Liver (tissue), 9 donors: ENCODE results near the gene CACNA1H. TPM values are rescaled to one million over a fixed set of nuclear protein-coding genes. Genes with fewer than 3 reads are reported as not detected.

ENCODE experiments used
- DNase-seq: peaks from one replicate; pipeline ENCODE4 v3.0.0-alpha.2; 2017; ENCODE audit warnings: low spot score
- H3K27ac ChIP-seq, 2 donors: one replicate each; pipeline ENCODE4 v1.7.0; 2013; ENCODE audit warnings: inconsistent platforms in 2 of 2, low read length in 2 of 2, control low read depth in 1 of 2, low read depth in 1 of 2, mild to moderate bottlenecking in 1 of 2
- H3K27me3 ChIP-seq, 4 donors: one replicate each; pipeline versions ENCODE4 v1.6.1 to v1.7.0; 2013; ENCODE audit warnings: low read length in 3 of 4, inconsistent platforms in 1 of 4, mild to moderate bottlenecking in 1 of 4, moderate library complexity in 1 of 4; ENCODE audit not compliant: control insufficient read depth in 4 of 4, insufficient read depth in 4 of 4
- H3K36me3 ChIP-seq, 4 donors: one replicate each; pipeline versions ENCODE4 v1.6.1 to v1.7.0; 2013; ENCODE audit warnings: low read length in 3 of 4, mild to moderate bottlenecking in 3 of 4, low read depth in 1 of 4, moderate library complexity in 1 of 4; ENCODE audit not compliant: control insufficient read depth in 4 of 4, insufficient read depth in 3 of 4
- H3K4me1 ChIP-seq, 4 donors: one replicate each; pipeline versions ENCODE4 v1.6.1 to v1.7.0; 2013; ENCODE audit warnings: low read length in 3 of 4, mild to moderate bottlenecking in 3 of 4, moderate library complexity in 1 of 4; ENCODE audit not compliant: control insufficient read depth in 4 of 4, insufficient read depth in 4 of 4
- H3K4me3 ChIP-seq, 3 donors: one replicate each; pipeline versions ENCODE4 v1.6.1 to v1.7.0; 2013; ENCODE audit warnings: low read length in 3 of 3, control low read depth in 1 of 3, low read depth in 1 of 3, mild to moderate bottlenecking in 1 of 3
- H3K9ac ChIP-seq, 2 donors: one replicate each; pipeline ENCODE4 v1.7.0; 2013; ENCODE audit warnings: low read length in 2 of 2, mild to moderate bottlenecking in 2 of 2, moderate library complexity in 2 of 2, control low read depth in 1 of 2, low read depth in 1 of 2
- H3K9me3 ChIP-seq, 4 donors: one replicate each; pipeline versions ENCODE4 v1.6.1 to v1.7.0; 2013; ENCODE audit warnings: low read length in 3 of 4; ENCODE audit not compliant: control insufficient read depth in 4 of 4
- EGR1 ChIP-seq, 2 donors: IDR thresholded peaks; 2 replicates each; pipeline ENCODE4 v1.6.1; 2016 to 2018; ENCODE audit warnings: antibody characterized with exemption in 2 of 2, low read depth in 2 of 2
- FOXA1 ChIP-seq: IDR thresholded peaks from 2 replicates; pipeline ENCODE4 v1.6.1; 2016; ENCODE audit warnings: antibody characterized with exemption
- FOXA2 ChIP-seq: IDR thresholded peaks from 2 replicates; pipeline ENCODE4 v1.6.1; 2016; ENCODE audit warnings: antibody characterized with exemption
- GABPA ChIP-seq, 2 donors: IDR thresholded peaks in 1 of 2; conservative IDR thresholded peaks in 1 of 2; 2 replicates each; pipeline ENCODE4 v1.6.1; 2016; ENCODE audit warnings: antibody characterized with exemption in 2 of 2, mild to moderate bottlenecking in 1 of 2, moderate library complexity in 1 of 2
- HNF4A ChIP-seq, 2 donors: conservative IDR thresholded peaks; 2 replicates each; pipeline ENCODE4 v1.6.1; 2016; ENCODE audit warnings: antibody characterized with exemption in 2 of 2, mild to moderate bottlenecking in 2 of 2
- HNF4G ChIP-seq: IDR thresholded peaks from 2 replicates; pipeline ENCODE4 v1.6.1; 2016; ENCODE audit warnings: antibody characterized with exemption
- JUND ChIP-seq, 2 donors: IDR thresholded peaks; 2 replicates each; pipeline ENCODE4 v1.6.1; 2016; ENCODE audit warnings: antibody characterized with exemption in 2 of 2
- NR2F2 ChIP-seq: IDR thresholded peaks from 2 replicates; pipeline ENCODE4 v1.6.1; 2016; ENCODE audit warnings: antibody characterized with exemption
- RAD21 ChIP-seq, 2 donors: IDR thresholded peaks; 2 replicates each; pipeline ENCODE4 v1.6.1; 2016; ENCODE audit warnings: antibody characterized with exemption in 2 of 2, mild to moderate bottlenecking in 2 of 2
- RXRA ChIP-seq, 2 donors: IDR thresholded peaks; 2 replicates each; pipeline ENCODE4 v1.6.1; 2017 to 2018; ENCODE audit warnings: antibody characterized with exemption in 2 of 2, mild to moderate bottlenecking in 1 of 2
- SP1 ChIP-seq: IDR thresholded peaks from 2 replicates; pipeline ENCODE4 v1.6.1; 2018; ENCODE audit warnings: antibody characterized with exemption, mild to moderate bottlenecking
- TAF1 ChIP-seq: conservative IDR thresholded peaks from 2 replicates; pipeline ENCODE4 v1.6.1; 2016; ENCODE audit warnings: antibody characterized with exemption, mild to moderate bottlenecking
- YY1 ChIP-seq: IDR thresholded peaks from 2 replicates; pipeline ENCODE4 v1.6.1; 2016; ENCODE audit warnings: antibody characterized with exemption, mild to moderate bottlenecking
- WGBS: extraction: QIAGEN DNeasy Blood & Tissue Kit; methylation state at CpG from one replicate; pipeline ENCODE4 v1.1.7; 2013; 5-methylcytosine and 5-hydroxymethylcytosine counted together
- polyA plus RNA-seq, 2 donors: library from polyadenylated mRNA; stranded (reverse) in 1 of 2; unstranded in 1 of 2; fragments of 200-250 nt in 1 of 2; fragments of >200 nt in 1 of 2; fragmentation: Nextera tagmentation in 1 of 2; extraction: Ambion mirVana in 1 of 2; gene quantifications; one replicate each; pipeline versions ENCODE4 v1.2.1 to v1.2.3, GENCODE V29; 2013 to 2015
- total RNA-seq, 2 donors: library from RNA; depleted of rRNA; stranded (reverse); fragments of >200 nt; gene quantifications; one replicate each; pipeline ENCODE4 v1.2.3, GENCODE V29; 2014
- TF ChIP-seq, protein P1 (sequence below): IDR thresholded peaks from 2 replicates; pipeline ENCODE4 v1.6.1; 2016; ENCODE audit warnings: antibody characterized with exemption, mild to moderate bottlenecking
- TF ChIP-seq, protein P2 (sequence below): fragments of 150-350 bp; IDR thresholded peaks from 2 replicates; pipeline ENCODE4 v1.5.1; 2017; ENCODE audit warnings: improper control_type of control experiment, low read depth, low read length; ENCODE audit not compliant: missing input control
- TF ChIP-seq, protein P3 (sequence below): IDR thresholded peaks from 2 replicates; pipeline ENCODE4 v1.6.1; 2016; ENCODE audit warnings: antibody characterized with exemption
- TF ChIP-seq, protein P4 (sequence below): IDR thresholded peaks from 2 replicates; pipeline ENCODE4 v1.6.1; 2016; ENCODE audit warnings: antibody characterized with exemption
- TF ChIP-seq, protein P5 (sequence below): IDR thresholded peaks from 2 replicates; pipeline ENCODE4 v1.6.1; 2016; ENCODE audit warnings: antibody characterized with exemption
- donor health status: healthy.
- donor health status: healthy.
- donor health status: healthy.
- donor health status: healthy.
- donor health status: healthy.

CACNA1H gene
- total and polyA plus RNA-seq, 4 donors = 0.21 to 8.5 (median 6.1) TPM

DNA sequence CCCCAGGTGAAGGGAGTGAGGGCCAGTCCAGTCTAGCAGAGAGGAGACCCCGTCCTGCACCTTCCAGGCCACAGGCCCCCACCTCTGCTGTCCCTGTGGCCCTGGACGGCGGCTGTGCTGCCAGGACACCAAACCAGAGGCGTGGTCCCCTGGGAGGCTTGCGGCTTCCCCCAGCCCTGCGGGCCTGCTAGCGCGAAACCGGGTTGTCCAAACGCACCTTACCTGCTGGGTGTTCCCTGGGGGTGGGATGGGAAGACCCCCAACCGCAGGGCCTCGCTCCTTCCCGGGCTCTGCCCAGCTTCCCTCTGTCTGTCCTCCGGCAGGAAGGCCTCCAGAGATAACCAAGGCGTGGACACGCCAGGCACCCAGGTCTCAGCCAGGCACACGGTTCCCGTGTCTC lies 19.6 kb upstream of the CACNA1H start:
- WGBS = 86% methylated on average over 18 of the region's 18 CpGs

More for the DNA sequence above, 19.6 kb upstream of the CACNA1H start:
- Histone ChIP-seq H3K36me3 (no peaks in the 10 kb centered on the region), H3K27me3 (no peaks in the 10 kb centered on the region), H3K4me3 (no peak overlapping the region), H3K27ac (no peak overlapping the region), H3K9ac (no peak overlapping the region), H3K4me1 (peaks cover 12 to 48% (median 32%) of the 10 kb centered on the region in 4 donors), H3K9me3 (no peaks in the 10 kb centered on the region)
- no peak for DNase-seq
- TF ChIP-seq JUND (IDR thresholded peaks at IDR 0.05) (no peak), YY1 (no peak), TAF1 (no peak), RXRA (IDR thresholded peaks at IDR 0.05) (no peak), HNF4G (no peak), FOXA1 (no peak), HNF4A (conservative IDR thresholded peaks at IDR 0.05) (no peak), EGR1 (IDR thresholded peaks at IDR 0.05; ENCODE audit: low read depth in 2 of 2) (no peak), FOXA2 (no peak), GABPA (IDR thresholded peaks at IDR 0.05 in 1 of 2, conservative IDR thresholded peaks at IDR 0.05 in 1 of 2) (no peak), RAD21 (IDR thresholded peaks at IDR 0.05) (no peak), NR2F2 (no peak), SP1 (no peak)
- TF ChIP-seq, protein P1, sequence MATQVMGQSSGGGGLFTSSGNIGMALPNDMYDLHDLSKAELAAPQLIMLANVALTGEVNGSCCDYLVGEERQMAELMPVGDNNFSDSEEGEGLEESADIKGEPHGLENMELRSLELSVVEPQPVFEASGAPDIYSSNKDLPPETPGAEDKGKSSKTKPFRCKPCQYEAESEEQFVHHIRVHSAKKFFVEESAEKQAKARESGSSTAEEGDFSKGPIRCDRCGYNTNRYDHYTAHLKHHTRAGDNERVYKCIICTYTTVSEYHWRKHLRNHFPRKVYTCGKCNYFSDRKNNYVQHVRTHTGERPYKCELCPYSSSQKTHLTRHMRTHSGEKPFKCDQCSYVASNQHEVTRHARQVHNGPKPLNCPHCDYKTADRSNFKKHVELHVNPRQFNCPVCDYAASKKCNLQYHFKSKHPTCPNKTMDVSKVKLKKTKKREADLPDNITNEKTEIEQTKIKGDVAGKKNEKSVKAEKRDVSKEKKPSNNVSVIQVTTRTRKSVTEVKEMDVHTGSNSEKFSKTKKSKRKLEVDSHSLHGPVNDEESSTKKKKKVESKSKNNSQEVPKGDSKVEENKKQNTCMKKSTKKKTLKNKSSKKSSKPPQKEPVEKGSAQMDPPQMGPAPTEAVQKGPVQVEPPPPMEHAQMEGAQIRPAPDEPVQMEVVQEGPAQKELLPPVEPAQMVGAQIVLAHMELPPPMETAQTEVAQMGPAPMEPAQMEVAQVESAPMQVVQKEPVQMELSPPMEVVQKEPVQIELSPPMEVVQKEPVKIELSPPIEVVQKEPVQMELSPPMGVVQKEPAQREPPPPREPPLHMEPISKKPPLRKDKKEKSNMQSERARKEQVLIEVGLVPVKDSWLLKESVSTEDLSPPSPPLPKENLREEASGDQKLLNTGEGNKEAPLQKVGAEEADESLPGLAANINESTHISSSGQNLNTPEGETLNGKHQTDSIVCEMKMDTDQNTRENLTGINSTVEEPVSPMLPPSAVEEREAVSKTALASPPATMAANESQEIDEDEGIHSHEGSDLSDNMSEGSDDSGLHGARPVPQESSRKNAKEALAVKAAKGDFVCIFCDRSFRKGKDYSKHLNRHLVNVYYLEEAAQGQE = no peak
- TF ChIP-seq, protein P2, sequence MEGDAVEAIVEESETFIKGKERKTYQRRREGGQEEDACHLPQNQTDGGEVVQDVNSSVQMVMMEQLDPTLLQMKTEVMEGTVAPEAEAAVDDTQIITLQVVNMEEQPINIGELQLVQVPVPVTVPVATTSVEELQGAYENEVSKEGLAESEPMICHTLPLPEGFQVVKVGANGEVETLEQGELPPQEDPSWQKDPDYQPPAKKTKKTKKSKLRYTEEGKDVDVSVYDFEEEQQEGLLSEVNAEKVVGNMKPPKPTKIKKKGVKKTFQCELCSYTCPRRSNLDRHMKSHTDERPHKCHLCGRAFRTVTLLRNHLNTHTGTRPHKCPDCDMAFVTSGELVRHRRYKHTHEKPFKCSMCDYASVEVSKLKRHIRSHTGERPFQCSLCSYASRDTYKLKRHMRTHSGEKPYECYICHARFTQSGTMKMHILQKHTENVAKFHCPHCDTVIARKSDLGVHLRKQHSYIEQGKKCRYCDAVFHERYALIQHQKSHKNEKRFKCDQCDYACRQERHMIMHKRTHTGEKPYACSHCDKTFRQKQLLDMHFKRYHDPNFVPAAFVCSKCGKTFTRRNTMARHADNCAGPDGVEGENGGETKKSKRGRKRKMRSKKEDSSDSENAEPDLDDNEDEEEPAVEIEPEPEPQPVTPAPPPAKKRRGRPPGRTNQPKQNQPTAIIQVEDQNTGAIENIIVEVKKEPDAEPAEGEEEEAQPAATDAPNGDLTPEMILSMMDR = no peak
- TF ChIP-seq, protein P3, sequence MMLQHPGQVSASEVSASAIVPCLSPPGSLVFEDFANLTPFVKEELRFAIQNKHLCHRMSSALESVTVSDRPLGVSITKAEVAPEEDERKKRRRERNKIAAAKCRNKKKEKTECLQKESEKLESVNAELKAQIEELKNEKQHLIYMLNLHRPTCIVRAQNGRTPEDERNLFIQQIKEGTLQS = no peak
- TF ChIP-seq, protein P4, sequence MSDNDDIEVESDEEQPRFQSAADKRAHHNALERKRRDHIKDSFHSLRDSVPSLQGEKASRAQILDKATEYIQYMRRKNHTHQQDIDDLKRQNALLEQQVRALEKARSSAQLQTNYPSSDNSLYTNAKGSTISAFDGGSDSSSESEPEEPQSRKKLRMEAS = no peak
- TF ChIP-seq, protein P5, sequence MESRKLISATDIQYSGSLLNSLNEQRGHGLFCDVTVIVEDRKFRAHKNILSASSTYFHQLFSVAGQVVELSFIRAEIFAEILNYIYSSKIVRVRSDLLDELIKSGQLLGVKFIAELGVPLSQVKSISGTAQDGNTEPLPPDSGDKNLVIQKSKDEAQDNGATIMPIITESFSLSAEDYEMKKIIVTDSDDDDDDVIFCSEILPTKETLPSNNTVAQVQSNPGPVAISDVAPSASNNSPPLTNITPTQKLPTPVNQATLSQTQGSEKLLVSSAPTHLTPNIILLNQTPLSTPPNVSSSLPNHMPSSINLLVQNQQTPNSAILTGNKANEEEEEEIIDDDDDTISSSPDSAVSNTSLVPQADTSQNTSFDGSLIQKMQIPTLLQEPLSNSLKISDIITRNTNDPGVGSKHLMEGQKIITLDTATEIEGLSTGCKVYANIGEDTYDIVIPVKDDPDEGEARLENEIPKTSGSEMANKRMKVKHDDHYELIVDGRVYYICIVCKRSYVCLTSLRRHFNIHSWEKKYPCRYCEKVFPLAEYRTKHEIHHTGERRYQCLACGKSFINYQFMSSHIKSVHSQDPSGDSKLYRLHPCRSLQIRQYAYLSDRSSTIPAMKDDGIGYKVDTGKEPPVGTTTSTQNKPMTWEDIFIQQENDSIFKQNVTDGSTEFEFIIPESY = no peak
